ENCODE data around the gene HECTD3.
"Not testable (repeated sequence)": the region's sequence is repeated elsewhere in the genome, so short reads cannot be mapped to it uniquely, and the experiment has no call there.

The HECTD3 gene

DNA sequence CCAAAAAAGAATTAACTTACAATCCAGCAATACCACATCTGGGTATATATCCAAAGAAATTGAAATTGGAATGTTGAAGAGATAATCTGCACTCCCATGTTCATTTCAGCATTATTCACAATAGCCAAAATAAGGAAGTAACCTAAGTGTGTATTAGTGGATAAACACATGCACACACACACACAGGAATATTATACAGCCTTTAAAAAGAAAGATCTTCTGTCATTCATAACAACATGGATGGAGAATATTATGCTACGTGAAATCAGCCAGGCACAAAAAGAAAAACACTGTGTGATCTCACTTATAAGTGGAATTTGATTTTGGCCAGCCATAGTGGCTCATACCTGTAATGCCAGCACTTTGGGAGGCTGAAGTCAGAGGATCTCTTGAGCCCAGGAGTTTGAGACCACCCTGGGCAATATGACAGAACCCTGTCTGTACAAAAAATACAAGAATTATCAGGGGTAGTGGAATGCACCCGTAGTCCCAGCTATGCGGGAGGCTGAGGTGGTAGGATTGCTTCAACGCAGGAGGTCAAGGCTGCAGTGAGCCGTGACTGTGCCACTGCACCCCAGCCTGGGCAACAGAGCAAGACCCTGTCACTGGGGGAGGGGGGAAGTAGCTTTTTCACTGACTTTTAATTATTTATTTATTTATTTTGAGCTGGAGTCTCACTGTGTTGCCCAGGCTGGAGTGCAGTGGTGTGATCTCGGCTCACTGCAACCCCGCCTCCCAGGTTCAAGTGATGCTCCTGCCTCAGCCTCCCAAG lies 15.5 kb downstream of the HECTD3 start:
- in situ Hi-C loops (cut with MboI; ENCODE audit: low sequenced_read_pairs), result no loop called here

GRCh38 chr1:44994309-44994898 lies 16.7 kb downstream of the HECTD3 start:
- in situ Hi-C loops (cut with MboI; ENCODE audit: low sequenced_read_pairs), result no loop called here

- in situ Hi-C loops (cut with MboI; ENCODE audit: low sequenced_read_pairs), result no loop called here
Observed at GRCh38 chr1:44988531-44989156, 22.5 kb downstream of the HECTD3 start.

DNA sequence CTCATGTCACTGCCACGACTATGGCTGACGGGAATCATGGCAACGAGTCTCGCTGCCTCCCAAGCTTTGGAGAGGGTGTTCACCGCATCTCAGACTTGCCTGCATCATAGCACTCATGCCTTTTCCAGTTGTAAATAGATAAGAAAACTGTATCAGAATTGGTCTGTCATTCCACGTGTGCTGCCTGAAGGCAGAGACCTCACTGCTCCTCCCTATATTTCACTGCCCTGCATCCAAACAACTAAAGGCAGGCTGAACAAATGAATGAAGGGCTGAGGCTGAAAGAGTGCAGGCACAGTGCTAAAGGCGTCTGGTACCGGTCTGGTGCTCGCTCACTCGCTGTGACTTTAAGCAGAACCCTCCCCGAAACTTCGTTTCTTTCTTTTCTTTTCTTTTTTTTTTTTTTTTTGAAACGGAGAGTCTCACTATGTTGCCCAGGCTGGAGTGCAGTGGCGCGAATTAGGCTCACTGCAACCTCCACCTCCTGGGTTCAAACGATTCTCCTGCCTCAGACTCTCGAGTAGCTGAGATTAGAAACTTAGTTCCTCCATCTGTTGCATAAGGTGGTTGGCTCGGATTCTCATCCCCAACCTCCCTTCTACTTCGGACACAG lies 25.3 kb downstream of the HECTD3 start:
- in situ Hi-C loops (cut with MboI; ENCODE audit: low sequenced_read_pairs), result no loop called here

DNA sequence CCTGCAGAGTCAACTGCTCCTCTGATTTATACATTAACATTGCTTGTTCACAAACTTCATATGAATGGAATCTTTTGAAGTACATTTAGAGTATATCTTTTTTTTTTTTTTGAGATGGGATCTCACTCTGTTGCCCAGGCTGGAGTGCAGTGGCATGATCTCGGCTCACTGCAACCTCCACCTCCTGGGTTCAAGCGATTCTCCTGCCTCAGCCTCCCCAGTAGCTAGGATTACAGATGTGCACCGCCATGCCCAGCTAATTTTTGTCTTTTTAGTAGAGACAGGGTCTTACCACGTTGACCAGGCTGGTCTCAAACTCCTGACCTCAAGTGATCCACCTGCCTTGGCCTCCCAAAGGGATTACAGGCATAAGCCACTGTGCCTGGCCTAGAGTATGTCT lies 33.8 kb downstream of the HECTD3 start:
- in situ Hi-C loops (cut with MboI; ENCODE audit: low sequenced_read_pairs), result not testable (repeated sequence)

DNA sequence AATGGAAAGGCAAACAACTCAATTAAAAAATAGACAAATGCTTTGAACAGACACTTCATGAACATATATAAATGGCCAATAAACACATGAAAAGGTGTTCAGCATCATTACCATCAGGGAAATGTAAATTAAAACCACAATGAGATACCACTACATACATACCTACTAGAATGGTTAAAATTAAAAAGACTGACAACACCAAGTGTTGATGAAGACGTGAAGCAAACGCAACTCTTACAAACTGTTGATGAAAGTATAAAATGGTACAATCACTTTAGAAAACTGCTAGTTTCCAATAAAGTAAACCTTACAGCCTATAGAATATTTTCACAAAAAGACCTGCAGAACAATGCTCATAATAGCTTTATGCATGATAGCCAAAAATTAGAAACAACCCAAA lies 34.9 kb downstream of the HECTD3 start:
- in situ Hi-C loops (cut with MboI; ENCODE audit: low sequenced_read_pairs), result no loop called here

DNA sequence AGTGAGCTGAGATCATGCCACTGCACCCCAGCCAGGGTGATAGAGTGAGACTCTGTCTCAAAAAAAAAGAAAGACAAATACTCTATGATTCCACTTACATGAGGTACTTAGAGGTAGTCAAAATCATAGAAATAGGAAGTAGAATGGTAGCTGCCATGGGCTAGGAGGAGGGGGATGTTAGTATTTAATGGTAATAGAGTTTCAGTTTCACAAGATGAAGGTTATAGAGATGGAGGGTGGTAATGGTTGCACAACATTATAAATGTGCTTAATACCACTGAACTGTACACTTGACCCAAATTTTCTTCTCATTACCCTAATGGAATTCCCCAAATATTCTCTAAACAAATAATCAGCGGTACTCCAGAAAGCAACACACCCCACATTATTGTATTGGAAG lies 37.5 kb downstream of the HECTD3 start:
- in situ Hi-C loops (cut with MboI; ENCODE audit: low sequenced_read_pairs), result no loop called here

- in situ Hi-C loops (cut with MboI; ENCODE audit: low sequenced_read_pairs), result no loop called here
Observed at GRCh38 chr1:44970317-44970716, 40.8 kb downstream of the HECTD3 start.

GRCh38 chr1:44964396-44964795 lies 46.7 kb downstream of the HECTD3 start:
- in situ Hi-C loops (cut with MboI; ENCODE audit: low sequenced_read_pairs), result no loop called here

DNA sequence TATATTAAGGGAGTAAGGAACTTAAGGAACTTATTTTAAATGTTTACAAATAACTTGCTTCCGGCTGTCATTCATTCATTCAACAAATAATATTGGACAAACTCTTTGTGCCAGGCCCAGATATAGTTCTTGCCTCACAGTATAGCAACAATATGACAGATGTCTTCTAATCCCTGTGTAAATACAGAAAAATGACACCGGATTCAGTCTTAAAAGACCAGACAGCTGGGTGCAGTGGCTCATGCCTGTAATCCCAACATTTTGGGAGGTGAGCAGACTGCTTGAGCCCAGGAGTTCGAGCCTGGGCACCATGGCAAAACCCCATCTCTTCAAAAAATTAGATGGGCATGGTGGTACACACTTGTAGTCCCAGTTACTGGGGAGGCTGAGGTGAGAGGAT lies 48.4 kb downstream of the HECTD3 start:
- in situ Hi-C loops (cut with MboI; ENCODE audit: low sequenced_read_pairs), result no loop called here

DNA sequence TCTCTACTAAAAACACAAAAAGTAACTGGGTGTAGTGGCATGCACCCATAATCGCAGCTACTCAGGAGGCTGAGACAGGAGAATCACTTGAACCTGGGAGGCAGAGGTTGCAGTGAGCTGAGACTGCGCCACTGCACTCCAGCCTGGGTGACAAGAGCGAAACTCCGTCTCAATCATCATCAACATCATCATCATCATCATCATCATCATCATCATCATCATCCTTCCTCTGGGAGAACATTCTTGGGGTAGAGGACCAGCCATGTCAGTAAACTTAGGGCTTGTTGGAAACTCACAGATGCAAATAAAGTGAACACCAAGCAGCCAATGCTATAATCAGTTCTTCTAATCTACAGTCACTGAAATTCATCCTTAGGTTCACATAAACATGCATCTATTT lies 49.1 kb downstream of the HECTD3 start:
- in situ Hi-C loops (cut with MboI; ENCODE audit: low sequenced_read_pairs), result not testable (repeated sequence)

DNA sequence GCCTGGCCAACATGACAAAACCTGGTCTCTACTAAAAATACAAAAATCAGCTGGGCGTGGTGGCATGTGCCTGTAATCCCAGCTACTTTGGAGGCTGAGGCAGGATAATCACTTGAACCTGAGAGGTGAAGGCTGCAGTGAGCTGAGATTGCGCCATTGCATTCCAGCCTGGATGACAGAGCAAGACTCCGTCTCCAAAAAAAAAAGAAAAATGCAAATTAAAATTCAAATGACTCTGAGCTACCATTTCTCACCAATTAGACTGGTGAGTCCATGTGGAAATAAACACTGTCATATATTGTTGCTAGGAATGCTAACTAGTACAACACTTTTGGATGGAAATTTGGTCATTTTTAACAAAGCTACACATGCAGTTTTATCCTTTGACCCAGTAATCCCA lies 53.6 kb downstream of the HECTD3 start:
- in situ Hi-C loops (cut with MboI; ENCODE audit: low sequenced_read_pairs), result not testable (repeated sequence)

- in situ Hi-C loops (cut with MboI; ENCODE audit: low sequenced_read_pairs), result not testable (repeated sequence)
Observed at GRCh38 chr1:44956077-44956476, 55.0 kb downstream of the HECTD3 start.

Data from HL-60/S4 (cell line).